GM21717 (cell line): Measurements from ENCODE around the gene NUTF2.
A peak's percentile ranks its signal among the peaks of the same experiment; 100 is the strongest.
"Not testable (repeated sequence)": the region's sequence is repeated elsewhere in the genome, so short reads cannot be mapped to it uniquely, and the experiment has no call there.

ENCODE experiments used
- ATAC-seq: cut with Tn5 transposase; IDR thresholded peaks from one replicate; pipeline ENCODE4 v1.9.1; 2021; ENCODE audit warnings: mild to moderate bottlenecking, moderate library complexity; ENCODE audit not compliant: unreplicated experiment

The NUTF2 gene

GRCh38 chr16:67883146-67883871 is 36.6 kb downstream of the NUTF2 start:
- no peak for ATAC-seq

GRCh38 chr16:67883872-67884261 is 37.1 kb downstream of the NUTF2 start:
- no peak for ATAC-seq

- ATAC-seq = no peak
These were observed 38.0 kb downstream of the NUTF2 start, which contains the start of gene NRN1L for GRCh38 chr16:67884684-67885083. TSS of gene NRN1L (plus strand) at chr16:67884885. CDS start at chr16:67884904, 19 bp downstream.

GRCh38 chr16:67885545-67885944 is 38.8 kb downstream of the NUTF2 start:
- no peak for ATAC-seq

GRCh38 chr16:67885976-67886375 is 39.2 kb downstream of the NUTF2 start:
- no peak for ATAC-seq

GRCh38 chr16:67886387-67886786 is 39.7 kb downstream of the NUTF2 start:
- no peak for ATAC-seq

GRCh38 chr16:67888331-67888730 is 41.6 kb downstream of the NUTF2 start:
- no peak for ATAC-seq

GRCh38 chr16:67892375-67892774 is 45.6 kb downstream of the NUTF2 start:
- no peak for ATAC-seq

- peak; percentile 88 for ATAC-seq
These were observed 46.4 kb downstream of the NUTF2 start, which contains the start of gene PSKH1 for GRCh38 chr16:67892899-67893742. TSS of gene PSKH1 (plus strand) at chr16:67893254. CDS start at chr16:67908750, 15,496 bp downstream.

- ATAC-seq = peak; percentile 30
These were observed 47.1 kb downstream of the NUTF2 start for GRCh38 chr16:67893743-67894399.

GRCh38 chr16:67897231-67897630 is 50.5 kb downstream of the NUTF2 start:
- no peak for ATAC-seq

GRCh38 chr16:67901734-67902133 is 55.0 kb downstream of the NUTF2 start:
- no peak for ATAC-seq

- ATAC-seq = no peak
These were observed 56.1 kb downstream of the NUTF2 start for GRCh38 chr16:67902831-67903230.

GRCh38 chr16:67907397-67908180 is 60.9 kb downstream of the NUTF2 start:
- no peak for ATAC-seq

GRCh38 chr16:67909056-67909742 is 62.5 kb downstream of the NUTF2 start:
- ATAC-seq = no peak

- ATAC-seq = peak; percentile 69
These were observed 63.4 kb downstream of the NUTF2 start for GRCh38 chr16:67910158-67910557.

- ATAC-seq = no peak
These were observed 68.2 kb downstream of the NUTF2 start for GRCh38 chr16:67914758-67915495.

GRCh38 chr16:67915496-67915769 is 68.7 kb downstream of the NUTF2 start:
- not testable (repeated sequence) for ATAC-seq
